WTC11 (cell line): ENCODE data around the gene MIDN. TPM values are rescaled to one million over a fixed set of nuclear protein-coding genes. Genes with fewer than 3 reads are reported as not detected.
A peak's percentile ranks its signal among the peaks of the same experiment; 100 is the strongest.

ENCODE experiments used
- ATAC-seq: fragments of 200-7000 bp; cut with Tn5 transposase; 2 replicates; pipeline ENCODE4 v1.10.0; 2021; ENCODE audit warnings: mild to moderate bottlenecking, moderate library complexity
- CTCF ChIA-PET: fragments of 300-600 bp; sonication (Branson Sonifier 250); formaldehyde crosslinking; loops from one replicate; lab custom pipeline; 2021; ENCODE audit warnings: antibody characterized with exemption; lab: Charles Lee
- POLR2A ChIA-PET: fragments of 350-600 bp; sonication (Branson Sonifier 250); formaldehyde crosslinking; loops from one replicate; lab custom pipeline; 2021; ENCODE audit warnings: antibody characterized with exemption; lab: Charles Lee
- DNase-seq: peaks from one replicate; pipeline ENCODE4 v3.0.0; 2021; ENCODE audit warnings: low spot score
- H3K27ac Mint-ChIP-seq: 2 replicates; pipeline ENCODE4 v1.8.0; 2021; ENCODE audit warnings: mixed read lengths
- H3K27me3 Mint-ChIP-seq: 2 replicates; pipeline ENCODE4 v1.8.0; 2021; ENCODE audit warnings: low read depth, mild to moderate bottlenecking, moderate library complexity, mixed read lengths
- H3K36me3 Mint-ChIP-seq: 2 replicates; pipeline ENCODE4 v1.8.0; 2021; ENCODE audit warnings: mixed read lengths
- H3K4me1 Mint-ChIP-seq: 2 replicates; pipeline ENCODE4 v1.8.0; 2022; ENCODE audit warnings: mixed read lengths
- H3K4me3 Mint-ChIP-seq: 2 replicates; pipeline ENCODE4 v1.8.0; 2021; ENCODE audit warnings: mild to moderate bottlenecking, moderate library complexity, mixed read lengths
- H3K9me3 Mint-ChIP-seq: 2 replicates; pipeline ENCODE4 v1.8.0; 2021; ENCODE audit warnings: mixed read lengths
- FOXK1 ChIP-seq: sonication (generic); formaldehyde crosslinking; IDR thresholded peaks from 2 replicates; pipeline ENCODE4 v1.8.0; 2022; ENCODE audit warnings: mild to moderate bottlenecking, moderate library complexity, missing genetic modification reagents
- JAZF1 ChIP-seq: fragments of 250-450 bp; sonication (Bioruptor Pico); IDR thresholded peaks from 2 replicates; pipeline ENCODE4 v1.9.0; 2021; ENCODE audit warnings: moderate library complexity, mild to moderate bottlenecking, inconsistent platforms
- RELA ChIP-seq: sonication (generic); formaldehyde crosslinking; IDR thresholded peaks from 2 replicates; pipeline ENCODE4 v1.8.1; 2022; ENCODE audit warnings: missing genetic modification reagents, mild to moderate bottlenecking, borderline replicate concordance
- ZNF121 ChIP-seq: sonication (generic); formaldehyde crosslinking; IDR thresholded peaks from 2 replicates; pipeline ENCODE4 v1.8.0; 2023; ENCODE audit warnings: missing genetic modification reagents
- ZNF232 ChIP-seq: sonication (generic); formaldehyde crosslinking; IDR thresholded peaks from 2 replicates; pipeline ENCODE4 v1.8.0; 2022; ENCODE audit warnings: mild to moderate bottlenecking, missing genetic modification reagents
- ZNF416 ChIP-seq: fragments of 250-450 bp; sonication (Bioruptor Pico); IDR thresholded peaks from 2 replicates; pipeline ENCODE4 v1.9.0; 2021; ENCODE audit warnings: mild to moderate bottlenecking, inconsistent platforms
- total RNA-seq: library from RNA; stranded (reverse); gene quantifications from 3 replicates; pipeline ENCODE4 v1.2.3, GENCODE V29; 2021
- TF ChIP-seq, protein P1 (sequence below): sonication (generic); formaldehyde crosslinking; IDR thresholded peaks from 2 replicates; pipeline ENCODE4 v1.8.0; 2023; ENCODE audit warnings: mild to moderate bottlenecking, missing genetic modification reagents
- TF ChIP-seq, protein P2 (sequence below): sonication (generic); formaldehyde crosslinking; IDR thresholded peaks from 2 replicates; pipeline ENCODE4 v1.8.1; 2022; ENCODE audit warnings: mild to moderate bottlenecking, missing genetic modification reagents, moderate library complexity, borderline replicate concordance
- TF ChIP-seq, protein P3 (sequence below): sonication (generic); formaldehyde crosslinking; IDR thresholded peaks from 2 replicates; pipeline ENCODE4 v1.8.0; 2022; ENCODE audit warnings: mild to moderate bottlenecking, missing genetic modification reagents
- TF ChIP-seq, protein P4 (sequence below): fragments of 250-450 bp; sonication (Bioruptor Pico); IDR thresholded peaks from 2 replicates; pipeline ENCODE4 v1.8.0; 2021; ENCODE audit warnings: mild to moderate bottlenecking

Gene MIDN
- total RNA-seq, 1 experiment from 2014 or later, result 189 TPM

DNA sequence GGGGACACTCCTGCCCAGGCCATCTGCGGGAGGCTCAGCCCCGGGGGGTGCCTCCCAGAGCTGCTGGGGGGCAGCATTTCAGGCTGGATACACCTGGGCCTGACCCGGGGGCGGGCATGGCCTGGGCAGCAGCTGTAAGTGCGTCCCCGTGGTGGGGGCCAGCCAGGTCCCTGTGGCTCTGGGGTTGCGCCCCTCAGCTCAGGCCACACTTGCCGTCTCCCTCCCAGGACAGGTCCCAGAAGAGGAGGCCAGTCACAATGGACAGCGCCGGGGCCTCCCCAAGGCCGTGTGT lies 22.2 kb upstream of the MIDN start:
- Mint-ChIP-seq H3K9me3 (no peaks in the 10 kb centered on the region), H3K27me3 (no peaks in the 10 kb centered on the region), H3K36me3 (no peaks in the 10 kb centered on the region), H3K4me3 (no peak overlapping the region), H3K4me1 (no peaks in the 10 kb centered on the region), H3K27ac (no peak overlapping the region)
- TF ChIP-seq RELA (0 out of 2 replicates have a peak, but pooled peaks have one; percentile 44), ZNF232 (CRISPR knock-in tag) (no peak)
- ATAC-seq (no peak), DNase-seq (no peak)
- CTCF ChIA-PET, result interaction anchor here (1.1 to 2.1 kb wide), 5 partner anchors 9 to 222 kb away, joined by 3 to 8 read pairs (median 5); no protein-coding TSS in a partner anchor
- POLR2A ChIA-PET, result no interaction called here

DNA sequence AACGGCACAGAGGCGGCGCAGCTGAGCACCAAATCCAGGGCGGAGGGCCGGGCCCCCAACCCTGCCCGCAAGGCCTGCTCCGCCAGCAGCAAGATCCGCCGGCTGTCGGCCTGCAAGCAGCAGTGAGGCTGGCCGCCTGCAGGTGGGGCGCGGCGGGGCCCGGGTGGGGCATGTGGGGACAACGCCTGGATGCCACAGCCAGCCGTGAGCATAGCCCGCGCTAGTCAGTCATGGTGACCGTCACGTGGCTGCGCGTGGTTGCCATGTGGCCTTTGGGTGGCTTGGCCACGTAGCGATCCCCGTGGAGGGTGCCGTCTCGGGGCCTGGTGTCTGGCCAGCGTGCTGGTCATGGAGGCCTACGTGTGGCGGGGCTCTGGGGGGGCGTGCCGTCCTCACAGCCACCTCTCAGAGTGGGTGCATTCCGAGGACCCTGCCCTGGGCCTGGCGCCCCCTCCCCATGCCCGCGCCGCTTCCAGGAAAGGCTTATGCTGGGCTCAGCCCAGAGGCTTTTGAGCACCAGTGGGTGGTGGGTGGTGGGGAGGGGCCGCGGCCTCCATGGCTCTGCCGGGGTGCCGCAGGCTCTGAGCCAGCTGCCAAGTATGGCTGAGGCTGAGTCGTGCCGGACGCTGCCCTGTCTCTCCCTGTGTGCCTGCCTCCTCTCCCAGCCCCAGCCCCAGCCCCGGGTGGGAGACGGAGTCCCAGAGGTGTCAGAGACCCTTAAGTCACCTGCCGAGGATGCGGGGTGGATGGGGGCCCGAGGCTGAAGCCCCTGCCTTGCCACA lies 21.7 kb upstream of the MIDN start:
- Mint-ChIP-seq H3K27ac (no peak overlapping the region), H3K36me3 (no peaks in the 10 kb centered on the region), H3K4me1 (no peaks in the 10 kb centered on the region), H3K27me3 (no peaks in the 10 kb centered on the region), H3K9me3 (no peaks in the 10 kb centered on the region), H3K4me3 (no peak overlapping the region)
- ChIA-PET POLR2A (no interaction called here), CTCF (interaction anchor here (1.3 to 2.1 kb wide), 3 partner anchors 10 to 223 kb away, joined by 3 to 8 read pairs (median 5); no protein-coding TSS in a partner anchor)
- DNase-seq (no peak), ATAC-seq (no peak)
- no peak for TF ChIP-seq FOXK1
- TF ChIP-seq, protein P1, sequence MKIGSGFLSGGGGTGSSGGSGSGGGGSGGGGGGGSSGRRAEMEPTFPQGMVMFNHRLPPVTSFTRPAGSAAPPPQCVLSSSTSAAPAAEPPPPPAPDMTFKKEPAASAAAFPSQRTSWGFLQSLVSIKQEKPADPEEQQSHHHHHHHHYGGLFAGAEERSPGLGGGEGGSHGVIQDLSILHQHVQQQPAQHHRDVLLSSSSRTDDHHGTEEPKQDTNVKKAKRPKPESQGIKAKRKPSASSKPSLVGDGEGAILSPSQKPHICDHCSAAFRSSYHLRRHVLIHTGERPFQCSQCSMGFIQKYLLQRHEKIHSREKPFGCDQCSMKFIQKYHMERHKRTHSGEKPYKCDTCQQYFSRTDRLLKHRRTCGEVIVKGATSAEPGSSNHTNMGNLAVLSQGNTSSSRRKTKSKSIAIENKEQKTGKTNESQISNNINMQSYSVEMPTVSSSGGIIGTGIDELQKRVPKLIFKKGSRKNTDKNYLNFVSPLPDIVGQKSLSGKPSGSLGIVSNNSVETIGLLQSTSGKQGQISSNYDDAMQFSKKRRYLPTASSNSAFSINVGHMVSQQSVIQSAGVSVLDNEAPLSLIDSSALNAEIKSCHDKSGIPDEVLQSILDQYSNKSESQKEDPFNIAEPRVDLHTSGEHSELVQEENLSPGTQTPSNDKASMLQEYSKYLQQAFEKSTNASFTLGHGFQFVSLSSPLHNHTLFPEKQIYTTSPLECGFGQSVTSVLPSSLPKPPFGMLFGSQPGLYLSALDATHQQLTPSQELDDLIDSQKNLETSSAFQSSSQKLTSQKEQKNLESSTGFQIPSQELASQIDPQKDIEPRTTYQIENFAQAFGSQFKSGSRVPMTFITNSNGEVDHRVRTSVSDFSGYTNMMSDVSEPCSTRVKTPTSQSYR, result 0 out of 2 replicates have a peak, but pooled peaks have one; percentile 19
- TF ChIP-seq, protein P2, sequence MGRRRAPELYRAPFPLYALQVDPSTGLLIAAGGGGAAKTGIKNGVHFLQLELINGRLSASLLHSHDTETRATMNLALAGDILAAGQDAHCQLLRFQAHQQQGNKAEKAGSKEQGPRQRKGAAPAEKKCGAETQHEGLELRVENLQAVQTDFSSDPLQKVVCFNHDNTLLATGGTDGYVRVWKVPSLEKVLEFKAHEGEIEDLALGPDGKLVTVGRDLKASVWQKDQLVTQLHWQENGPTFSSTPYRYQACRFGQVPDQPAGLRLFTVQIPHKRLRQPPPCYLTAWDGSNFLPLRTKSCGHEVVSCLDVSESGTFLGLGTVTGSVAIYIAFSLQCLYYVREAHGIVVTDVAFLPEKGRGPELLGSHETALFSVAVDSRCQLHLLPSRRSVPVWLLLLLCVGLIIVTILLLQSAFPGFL (CRISPR knock-in tag), result no peak

DNA sequence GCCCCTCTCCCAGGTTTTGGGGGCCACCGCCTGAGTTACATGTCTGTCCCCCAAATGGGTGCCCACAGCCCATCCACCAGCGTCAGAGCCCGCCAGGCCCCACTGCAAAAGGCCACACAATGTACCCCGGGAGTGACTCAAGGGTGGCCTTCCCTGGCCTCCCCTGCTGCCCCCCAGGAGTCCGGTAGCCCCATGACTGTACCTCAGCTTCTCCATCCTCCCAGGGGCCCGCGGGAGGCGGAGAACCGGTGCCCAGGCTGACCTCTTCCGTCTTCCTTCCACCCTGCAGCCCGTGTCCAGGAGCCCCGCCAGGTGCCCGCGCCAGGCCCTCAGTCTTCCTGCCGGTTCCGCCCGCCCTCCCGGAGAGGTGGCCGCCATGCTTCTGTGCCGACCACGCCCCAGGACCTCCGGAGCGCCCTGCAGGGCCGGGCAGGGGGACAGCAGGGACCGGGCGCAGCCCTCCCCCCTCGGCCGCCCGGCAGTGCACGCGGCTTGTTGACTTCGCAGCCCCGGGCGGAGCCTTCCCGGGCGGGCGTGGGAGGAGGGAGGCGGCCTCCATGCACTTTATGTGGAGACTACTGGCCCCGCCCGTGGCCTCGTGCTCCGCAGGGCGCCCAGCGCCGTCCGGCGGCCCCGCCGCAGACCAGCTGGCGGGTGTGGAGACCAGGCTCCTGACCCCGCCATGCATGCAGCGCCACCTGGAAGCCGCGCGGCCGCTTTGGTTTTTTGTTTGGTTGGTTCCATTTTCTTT lies 20.9 kb upstream of the MIDN start:
- Mint-ChIP-seq H3K4me1 (no peaks in the 10 kb centered on the region), H3K36me3 (no peaks in the 10 kb centered on the region), H3K9me3 (no peaks in the 10 kb centered on the region), H3K4me3 (no peak overlapping the region), H3K27ac (no peak overlapping the region), H3K27me3 (no peaks in the 10 kb centered on the region)
- no peak for ATAC-seq
- ChIA-PET CTCF (interaction anchor here (0.6 to 1.6 kb wide), 5 partner anchors 11 to 66 kb away, joined by 3 to 6 read pairs (median 3); no protein-coding TSS in a partner anchor), POLR2A (no interaction called here)
- TF ChIP-seq FOXK1 (no peak), JAZF1 (CRISPR knock-in tag) (no peak), ZNF416 (CRISPR knock-in tag) (no peak), ZNF121 (CRISPR knock-in tag) (no peak)
- TF ChIP-seq, protein P3, sequence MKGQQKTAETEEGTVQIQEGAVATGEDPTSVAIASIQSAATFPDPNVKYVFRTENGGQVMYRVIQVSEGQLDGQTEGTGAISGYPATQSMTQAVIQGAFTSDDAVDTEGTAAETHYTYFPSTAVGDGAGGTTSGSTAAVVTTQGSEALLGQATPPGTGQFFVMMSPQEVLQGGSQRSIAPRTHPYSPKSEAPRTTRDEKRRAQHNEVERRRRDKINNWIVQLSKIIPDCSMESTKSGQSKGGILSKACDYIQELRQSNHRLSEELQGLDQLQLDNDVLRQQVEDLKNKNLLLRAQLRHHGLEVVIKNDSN (CRISPR knock-in tag), result no peak
- TF ChIP-seq, protein P4, sequence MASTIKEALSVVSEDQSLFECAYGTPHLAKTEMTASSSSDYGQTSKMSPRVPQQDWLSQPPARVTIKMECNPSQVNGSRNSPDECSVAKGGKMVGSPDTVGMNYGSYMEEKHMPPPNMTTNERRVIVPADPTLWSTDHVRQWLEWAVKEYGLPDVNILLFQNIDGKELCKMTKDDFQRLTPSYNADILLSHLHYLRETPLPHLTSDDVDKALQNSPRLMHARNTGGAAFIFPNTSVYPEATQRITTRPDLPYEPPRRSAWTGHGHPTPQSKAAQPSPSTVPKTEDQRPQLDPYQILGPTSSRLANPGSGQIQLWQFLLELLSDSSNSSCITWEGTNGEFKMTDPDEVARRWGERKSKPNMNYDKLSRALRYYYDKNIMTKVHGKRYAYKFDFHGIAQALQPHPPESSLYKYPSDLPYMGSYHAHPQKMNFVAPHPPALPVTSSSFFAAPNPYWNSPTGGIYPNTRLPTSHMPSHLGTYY (CRISPR knock-in tag), result no peak
- no peak for DNase-seq
